ENCODE measurements around the gene PMFBP1.

PMFBP1 gene

GRCh38 chr16:72129976-72130656, 41.8 kb downstream of the PMFBP1 start:
- Histone ChIP-seq H3F3A (ENCODE audit: insufficient read depth, low read length) (no peaks in the 10 kb centered on the region), H3K4me2 (ENCODE audit: low read length) (no peak overlapping the region), H3K4me3 (ENCODE audit: low read depth, low read length, poor library complexity, severe bottlenecking) (no peak overlapping the region), H3K9ac (ENCODE audit: low read length) (no peak overlapping the region), H3K9me3 (ENCODE audit: low read length) (no peaks in the 10 kb centered on the region), H3K27me3 (ENCODE audit: insufficient read depth, low read length) (no peaks in the 10 kb centered on the region), H4K20me1 (ENCODE audit: insufficient read depth, low read length) (no peaks in the 10 kb centered on the region), H3K9me2 (ENCODE audit: low read depth, low read length) (no peaks in the 10 kb centered on the region), H2AFZ (ENCODE audit: low read length) (no peak overlapping the region), H3K27ac (ENCODE audit: low read depth, low read length, poor library complexity, severe bottlenecking) (no peak overlapping the region), H3K79me2 (ENCODE audit: insufficient read depth, low read length) (no peaks in the 10 kb centered on the region), H3K4me1 (ENCODE audit: insufficient read depth, low read length, severe bottlenecking) (no peaks in the 10 kb centered on the region), H3K36me3 (ENCODE audit: insufficient read depth, low read length) (no peaks in the 10 kb centered on the region)
- TF ChIP-seq EZH2 (IDR thresholded peaks at IDR 0.05; ENCODE audit: borderline replicate concordance, low read length) = no peak
- TF ChIP-seq CTCF (IDR thresholded peaks at IDR 0.05; ENCODE audit: low read length) = no peak

GRCh38 chr16:72128701-72129100, 43.3 kb downstream of the PMFBP1 start:
- Histone ChIP-seq H3K9me2 (ENCODE audit: low read depth, low read length) (no peaks in the 10 kb centered on the region), H3K4me2 (ENCODE audit: low read length) (no peak overlapping the region), H2AFZ (ENCODE audit: low read length) (no peak overlapping the region), H3K4me1 (ENCODE audit: insufficient read depth, low read length, severe bottlenecking) (no peaks in the 10 kb centered on the region), H3K36me3 (ENCODE audit: insufficient read depth, low read length) (no peaks in the 10 kb centered on the region), H3F3A (ENCODE audit: insufficient read depth, low read length) (no peaks in the 10 kb centered on the region), H3K79me2 (ENCODE audit: insufficient read depth, low read length) (no peaks in the 10 kb centered on the region), H3K4me3 (ENCODE audit: low read depth, low read length, poor library complexity, severe bottlenecking) (no peak overlapping the region), H3K9ac (ENCODE audit: low read length) (no peak overlapping the region), H3K27ac (ENCODE audit: low read depth, low read length, poor library complexity, severe bottlenecking) (no peak overlapping the region), H3K27me3 (ENCODE audit: insufficient read depth, low read length) (no peaks in the 10 kb centered on the region), H3K9me3 (ENCODE audit: low read length) (no peaks in the 10 kb centered on the region), H4K20me1 (ENCODE audit: insufficient read depth, low read length) (no peaks in the 10 kb centered on the region)
- TF ChIP-seq EZH2 (IDR thresholded peaks at IDR 0.05; ENCODE audit: borderline replicate concordance, low read length) = no peak
- TF ChIP-seq CTCF (IDR thresholded peaks at IDR 0.05; ENCODE audit: low read length) = no peak

GRCh38 chr16:72126429-72126765, 45.6 kb downstream of the PMFBP1 start:
- H3K4me1 ChIP-seq (ENCODE audit: insufficient read depth, low read length, severe bottlenecking) = no peaks in the 10 kb centered on the region
- no peak for TF ChIP-seq CTCF (IDR thresholded peaks at IDR 0.05; ENCODE audit: low read length)
- TF ChIP-seq EZH2 (IDR thresholded peaks at IDR 0.05; ENCODE audit: borderline replicate concordance, low read length) = no peak
- no peaks in the 10 kb centered on the region for H3K79me2 ChIP-seq (ENCODE audit: insufficient read depth, low read length)
- no peak overlapping the region for H3K9ac ChIP-seq (ENCODE audit: low read length)
- no peaks in the 10 kb centered on the region for H3F3A ChIP-seq (ENCODE audit: insufficient read depth, low read length)
- H3K4me2 ChIP-seq (ENCODE audit: low read length) = no peak overlapping the region
- H3K4me3 ChIP-seq (ENCODE audit: low read depth, low read length, poor library complexity, severe bottlenecking) = no peak overlapping the region
- H3K9me2 ChIP-seq (ENCODE audit: low read depth, low read length) = no peaks in the 10 kb centered on the region
- H3K36me3 ChIP-seq (ENCODE audit: insufficient read depth, low read length) = no peaks in the 10 kb centered on the region
- H3K27ac ChIP-seq (ENCODE audit: low read depth, low read length, poor library complexity, severe bottlenecking) = no peak overlapping the region
- H3K27me3 ChIP-seq (ENCODE audit: insufficient read depth, low read length) = no peaks in the 10 kb centered on the region
- H4K20me1 ChIP-seq (ENCODE audit: insufficient read depth, low read length) = no peaks in the 10 kb centered on the region
- H3K9me3 ChIP-seq (ENCODE audit: low read length) = no peaks in the 10 kb centered on the region
- H2AFZ ChIP-seq (ENCODE audit: low read length) = no peak overlapping the region
